ENCODE measurements around the gene PPP2R2D. TPM values are rescaled to one million over a fixed set of nuclear protein-coding genes. Genes with fewer than 3 reads are reported as not detected.

PPP2R2D gene
- total RNA-seq, 1 donor from 2014 or later: 64.1 TPM

DNA sequence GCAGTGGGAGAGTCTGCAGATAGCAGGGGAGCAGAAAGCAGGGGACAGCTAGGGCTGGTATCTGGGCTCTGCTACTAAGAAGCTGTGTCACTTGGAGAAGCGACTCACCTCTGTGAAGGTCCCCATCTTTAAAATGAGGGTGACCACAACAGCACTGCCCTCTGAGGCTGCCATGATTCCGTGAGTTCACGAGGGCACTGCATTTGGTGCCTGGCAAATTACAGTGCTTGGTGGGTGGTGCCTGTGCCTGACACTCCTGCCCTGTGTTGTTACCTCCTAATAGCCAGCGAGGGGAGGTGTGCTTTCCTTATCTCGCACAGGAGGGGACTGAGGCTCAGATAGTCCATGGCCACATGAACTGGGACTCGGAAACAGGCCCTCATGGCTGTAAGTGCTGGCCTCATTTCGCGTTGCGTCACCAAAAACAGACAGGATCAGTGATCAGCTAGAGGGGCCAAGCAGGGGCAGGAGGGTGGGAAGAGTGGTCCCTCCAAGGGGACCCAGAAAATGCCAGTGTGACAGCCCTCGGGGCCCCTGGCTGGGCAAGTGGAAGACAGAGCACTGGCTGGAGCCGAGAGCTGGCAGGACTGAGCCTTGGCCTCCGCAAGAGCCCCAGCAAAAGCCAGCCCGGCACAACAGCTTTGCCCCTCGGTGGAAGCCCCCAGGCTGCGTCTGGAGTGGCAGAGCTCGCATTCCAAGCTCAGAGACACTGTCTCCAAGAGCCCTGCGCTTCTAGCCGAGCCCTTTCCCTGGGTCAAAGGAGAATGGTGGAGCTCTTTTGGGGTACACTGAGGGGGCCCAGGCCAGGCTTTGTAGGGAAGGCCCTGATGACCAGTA, 98.3 kb downstream of the PPP2R2D start:
- DNase-seq: no peak

DNA sequence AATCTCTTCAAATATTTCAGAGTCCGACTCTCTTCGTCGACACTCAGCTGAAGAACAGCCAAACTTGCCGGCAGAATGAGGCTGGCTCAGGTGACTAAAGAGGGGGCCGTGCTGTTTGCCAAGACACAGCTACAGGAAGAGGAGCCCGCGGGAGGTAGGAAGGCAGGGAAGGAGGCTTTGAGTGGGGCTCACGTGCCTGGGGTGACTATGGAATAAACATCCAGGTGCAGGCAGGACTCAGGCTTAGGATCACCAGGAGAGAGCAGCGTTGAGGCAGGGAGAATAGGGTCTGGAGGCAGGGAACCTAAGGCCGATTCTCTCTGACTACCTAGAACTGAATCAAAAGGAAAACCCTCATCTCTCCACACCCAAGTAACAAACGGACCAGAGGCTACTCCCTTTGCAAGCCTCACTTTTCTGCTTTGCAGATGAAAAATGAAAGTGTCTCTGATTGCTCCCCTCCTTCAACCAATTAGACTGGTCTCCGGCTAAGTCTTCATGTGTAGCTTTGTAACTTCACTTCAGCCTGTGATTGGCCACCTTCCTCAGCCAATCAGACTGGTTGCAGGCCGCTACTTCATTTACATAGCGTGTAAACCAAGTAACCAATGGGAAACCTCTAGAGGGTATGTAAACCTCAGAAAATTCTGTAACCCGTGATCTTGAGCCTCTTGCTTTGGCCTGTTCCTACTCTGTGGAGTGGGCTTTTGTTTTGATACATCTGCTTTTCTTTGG, 100.6 kb downstream of the PPP2R2D start:
- no peak for DNase-seq

DNA sequence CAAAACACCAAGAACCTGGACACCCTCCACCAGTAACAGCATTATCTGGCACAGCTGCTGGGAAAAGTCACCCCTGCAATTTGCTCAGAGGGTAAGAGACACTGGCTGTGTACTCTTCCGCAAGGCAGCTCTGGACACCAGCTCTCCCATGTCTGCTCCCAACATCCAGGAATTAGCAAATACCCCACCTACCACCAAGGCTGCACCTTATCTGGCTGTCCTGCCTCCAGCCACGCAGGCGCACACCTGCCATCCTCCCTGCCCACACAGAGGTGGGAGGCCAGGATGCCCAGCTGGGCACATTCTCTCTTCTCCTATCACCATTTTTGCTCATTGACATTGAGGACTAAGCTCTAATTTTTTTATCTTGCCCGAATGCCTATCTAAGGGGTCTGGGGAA, 101.2 kb downstream of the PPP2R2D start:
- DNase-seq: no peak

DNA sequence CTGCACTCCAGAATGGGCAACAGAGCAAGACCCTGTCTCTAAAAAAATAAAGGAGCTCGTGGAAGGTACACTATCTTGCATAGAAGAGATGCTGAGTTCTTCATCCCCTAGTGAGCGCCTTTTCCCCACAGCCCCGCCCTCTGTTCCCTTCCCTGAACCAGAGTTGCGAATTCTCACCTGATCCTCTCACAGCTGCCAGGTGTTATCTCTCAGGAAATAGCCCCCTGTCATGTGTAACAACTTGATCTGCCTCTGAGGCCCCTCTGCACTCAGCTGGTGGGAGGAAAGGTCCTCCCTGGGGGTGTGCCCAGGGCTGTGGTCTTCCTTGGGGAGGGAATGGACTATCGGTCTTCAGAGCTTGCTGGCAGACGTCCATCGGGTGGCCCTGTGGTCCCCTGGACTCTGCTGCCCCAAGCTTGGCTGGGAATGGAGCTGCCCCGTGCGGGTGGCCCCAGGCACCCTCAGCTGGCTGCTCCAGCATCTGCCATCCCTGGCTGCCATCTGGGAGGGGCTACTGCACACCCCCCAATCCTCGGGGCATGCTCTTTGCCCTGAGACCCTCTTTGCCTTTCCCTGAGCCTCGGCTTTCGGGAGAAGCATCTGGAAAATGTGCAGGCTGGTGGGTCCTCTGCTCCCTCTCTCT, 102.6 kb downstream of the PPP2R2D start:
- no peak for DNase-seq

DNA sequence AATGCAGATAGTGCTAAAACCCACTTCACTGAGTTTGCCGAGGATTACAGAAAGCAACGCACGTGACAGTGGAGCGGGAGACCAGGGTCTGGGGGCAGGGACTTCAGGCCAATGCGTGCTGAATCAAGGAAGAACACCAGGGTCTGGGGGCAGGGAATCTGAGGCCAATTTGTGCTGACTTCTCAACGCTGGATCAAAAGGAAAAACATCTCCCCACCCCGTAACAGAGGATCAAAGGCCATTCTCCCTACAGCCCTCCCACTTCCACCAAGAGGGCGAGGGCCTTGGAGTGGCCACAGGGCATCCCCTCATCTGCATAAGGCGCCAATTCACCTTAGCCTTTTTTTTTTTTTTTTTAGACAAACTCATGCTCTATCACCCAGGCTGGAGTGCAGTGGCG, 103.2 kb downstream of the PPP2R2D start:
- no peak for DNase-seq

DNA sequence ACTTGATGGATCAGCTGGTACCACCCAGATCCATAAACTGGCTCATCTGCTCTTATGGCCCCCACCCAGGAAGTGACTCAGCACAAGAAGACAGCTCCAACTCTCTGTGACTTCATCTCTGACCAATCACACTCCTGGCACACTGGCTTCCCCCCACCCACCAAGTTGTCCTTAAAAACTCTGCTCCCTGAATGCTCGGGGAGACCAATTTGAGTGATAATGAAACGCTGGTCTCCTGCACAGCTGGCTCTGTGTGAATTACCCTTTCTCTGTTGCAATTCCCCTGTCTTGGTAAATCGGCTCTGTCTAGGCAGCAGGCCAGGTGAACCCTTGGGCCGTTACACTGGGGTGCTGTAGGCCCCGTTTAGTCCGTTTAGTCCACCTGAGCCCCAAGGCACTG, 104.3 kb downstream of the PPP2R2D start:
- DNase-seq: no peak

DNA sequence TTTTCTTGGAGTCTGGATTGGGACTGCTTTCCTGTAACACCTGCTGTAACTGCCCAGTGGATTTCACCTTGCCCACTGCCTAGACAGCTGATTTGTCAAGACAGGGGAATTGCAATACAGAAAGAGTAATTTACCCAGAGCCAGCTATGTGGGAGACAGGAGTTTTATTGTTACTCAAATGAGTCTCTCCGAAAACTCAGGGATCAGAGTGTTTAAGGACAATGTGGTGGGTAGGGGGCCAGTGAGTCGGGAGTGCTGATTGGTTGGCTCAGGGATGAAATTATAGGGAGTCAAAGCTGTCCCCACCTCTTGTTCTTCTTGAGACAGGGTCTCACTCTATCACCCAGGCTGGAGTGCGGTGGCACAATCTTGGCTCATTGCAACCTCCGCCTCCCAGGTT, 106.2 kb downstream of the PPP2R2D start:
- DNase-seq: no peak

DNA sequence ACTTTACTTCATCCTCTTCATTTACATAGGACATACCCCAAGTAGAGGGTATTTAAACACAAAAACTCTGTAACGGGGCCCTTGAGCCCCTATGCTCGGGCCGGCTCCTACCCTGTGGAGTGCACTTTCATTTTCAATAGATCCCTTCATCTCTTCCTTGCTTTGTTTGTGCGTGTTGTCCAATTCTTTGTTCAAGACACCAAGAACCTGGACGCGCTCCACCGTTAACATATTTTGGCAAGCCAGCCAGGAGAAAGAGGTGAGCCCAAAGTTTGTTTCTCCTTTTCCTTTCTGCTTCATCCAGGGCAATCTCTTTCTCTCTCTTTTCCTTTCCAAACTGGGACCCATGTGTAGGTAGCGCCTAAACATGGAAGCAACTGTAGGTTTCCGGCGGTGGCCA, 106.9 kb downstream of the PPP2R2D start:
- no peak for DNase-seq

Other genes with a start within 250 kb of the PPP2R2D start
- gene BNIP3, start 80.9 kb downstream of the PPP2R2D start, total RNA-seq: 35.1 TPM
- gene JAKMIP3, start 164.9 kb downstream of the PPP2R2D start, total RNA-seq: 4.8 TPM

Measured in occipital lobe (tissue), 2 donors.